Measurements from ENCODE around the gene DZIP1L. TPM values are rescaled to one million over a fixed set of nuclear protein-coding genes. Genes with fewer than 3 reads are reported as not detected.
A peak's percentile ranks its signal among the peaks of the same experiment; 100 is the strongest.

Gene DZIP1L
- total and polyA plus RNA-seq, 2 donors from 2014 or later: 2.9 to 22.3 TPM

DNA sequence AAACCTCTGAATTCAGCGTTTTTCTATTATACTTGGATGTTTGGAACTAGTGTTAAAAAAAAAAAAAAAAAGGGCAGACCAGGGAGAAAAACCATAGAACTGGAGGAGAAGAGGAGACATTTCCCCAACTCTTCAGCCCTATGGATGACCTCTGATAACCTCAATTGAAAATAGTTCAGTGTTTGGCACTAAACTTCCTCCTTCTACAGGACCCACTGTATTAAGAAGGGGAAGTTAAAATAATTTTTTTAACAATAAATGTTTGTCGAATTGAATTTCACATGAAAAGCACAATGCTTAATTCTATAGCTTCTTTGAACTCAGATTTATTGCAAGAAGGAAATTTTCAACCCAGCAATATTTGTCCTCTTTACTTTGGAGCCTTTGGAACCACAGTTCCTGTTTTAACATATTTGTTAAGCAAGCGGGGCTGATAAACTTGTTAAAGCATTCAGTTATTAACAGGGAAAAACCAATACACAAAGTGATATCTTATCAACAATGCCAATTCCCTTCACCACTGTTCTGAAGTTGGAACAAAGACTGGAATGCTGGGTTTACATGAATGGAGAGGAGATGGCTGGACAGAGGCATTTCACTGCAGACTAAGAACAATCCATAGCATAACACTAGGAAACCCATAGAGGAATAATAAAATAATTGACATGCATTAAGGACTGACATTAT is 19.9 kb upstream of the DZIP1L start:
- no peak overlapping the region for H3K9ac ChIP-seq (ENCODE audit: low read length in 3 of 3)
- H3K27me3 ChIP-seq (ENCODE audit: control insufficient read depth, insufficient read depth, low read length): no peaks in the 10 kb centered on the region
- DNase-seq: no peak
- intact Hi-C loops (cut with DNase I): no loop called here
- H3K9me3 ChIP-seq (ENCODE audit: control insufficient read depth in 2 of 3, insufficient read depth in 1 of 3, low read length in 3 of 3): no peaks in the 10 kb centered on the region
- H3K4me3 ChIP-seq (ENCODE audit: low read length in 3 of 3): no peak overlapping the region
- no peak for FAIRE-seq
- H3K4me1 ChIP-seq (ENCODE audit: control insufficient read depth in 2 of 3, insufficient read depth in 2 of 3, low read depth in 1 of 3, low read length in 3 of 3): no peaks in the 10 kb centered on the region
- TF ChIP-seq, protein P1, sequence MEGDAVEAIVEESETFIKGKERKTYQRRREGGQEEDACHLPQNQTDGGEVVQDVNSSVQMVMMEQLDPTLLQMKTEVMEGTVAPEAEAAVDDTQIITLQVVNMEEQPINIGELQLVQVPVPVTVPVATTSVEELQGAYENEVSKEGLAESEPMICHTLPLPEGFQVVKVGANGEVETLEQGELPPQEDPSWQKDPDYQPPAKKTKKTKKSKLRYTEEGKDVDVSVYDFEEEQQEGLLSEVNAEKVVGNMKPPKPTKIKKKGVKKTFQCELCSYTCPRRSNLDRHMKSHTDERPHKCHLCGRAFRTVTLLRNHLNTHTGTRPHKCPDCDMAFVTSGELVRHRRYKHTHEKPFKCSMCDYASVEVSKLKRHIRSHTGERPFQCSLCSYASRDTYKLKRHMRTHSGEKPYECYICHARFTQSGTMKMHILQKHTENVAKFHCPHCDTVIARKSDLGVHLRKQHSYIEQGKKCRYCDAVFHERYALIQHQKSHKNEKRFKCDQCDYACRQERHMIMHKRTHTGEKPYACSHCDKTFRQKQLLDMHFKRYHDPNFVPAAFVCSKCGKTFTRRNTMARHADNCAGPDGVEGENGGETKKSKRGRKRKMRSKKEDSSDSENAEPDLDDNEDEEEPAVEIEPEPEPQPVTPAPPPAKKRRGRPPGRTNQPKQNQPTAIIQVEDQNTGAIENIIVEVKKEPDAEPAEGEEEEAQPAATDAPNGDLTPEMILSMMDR (IDR thresholded peaks at IDR 0.05; ENCODE audit: borderline replicate concordance, extremely low read depth, insufficient read depth): no peak
- H3K36me3 ChIP-seq (ENCODE audit: control insufficient read depth in 2 of 3, insufficient read depth in 3 of 3, low read length in 3 of 3): no peaks in the 10 kb centered on the region
- H3K27ac ChIP-seq (ENCODE audit: low read depth in 2 of 2, low read length in 2 of 2): no peak overlapping the region

DNA sequence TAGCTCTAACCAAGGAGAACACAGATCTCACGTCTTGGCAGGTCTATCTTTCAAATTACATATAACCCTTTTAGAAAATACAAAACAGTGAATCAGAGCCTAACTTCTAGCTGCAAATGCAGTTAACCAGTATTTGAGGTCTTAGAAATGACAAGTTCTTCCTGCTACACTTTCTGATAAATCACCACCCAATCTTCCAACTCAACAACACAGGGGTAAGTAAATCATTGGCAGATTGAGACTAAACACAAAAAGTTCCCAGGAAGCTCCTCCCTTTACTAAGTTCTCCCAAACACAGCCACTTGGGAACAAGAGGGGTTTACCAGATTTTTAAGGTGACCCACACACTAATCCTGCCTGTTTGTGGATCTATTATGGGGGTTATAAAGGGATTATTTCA is 16.8 kb upstream of the DZIP1L start, which contains the start of gene A4GNT:
TSS of gene A4GNT (minus strand) at position 152 of the 400 bp plus-strand sequence. CDS start 1,134 bp downstream, outside the sequence.
- Histone ChIP-seq H3K9ac (ENCODE audit: low read length in 3 of 3) (no peak within 1 kb of the TSS), H3K9me3 (ENCODE audit: control insufficient read depth in 2 of 3, insufficient read depth in 1 of 3, low read length in 3 of 3) (no peaks in the 10 kb centered on the region), H3K36me3 (ENCODE audit: control insufficient read depth in 2 of 3, insufficient read depth in 3 of 3, low read length in 3 of 3) (no peaks in the 10 kb centered on the region), H3K4me1 (ENCODE audit: control insufficient read depth in 2 of 3, insufficient read depth in 2 of 3, low read depth in 1 of 3, low read length in 3 of 3) (no peaks in the 10 kb centered on the region), H3K27me3 (ENCODE audit: control insufficient read depth, insufficient read depth, low read length) (no peaks in the 10 kb centered on the region), H3K4me3 (ENCODE audit: low read length in 3 of 3) (no peak within 1 kb of the TSS), H3K27ac (ENCODE audit: low read depth in 2 of 2, low read length in 2 of 2) (no peak within 1 kb of the TSS)
- FAIRE-seq: no peak
- TF ChIP-seq, protein P1 (IDR thresholded peaks at IDR 0.05; ENCODE audit: borderline replicate concordance, extremely low read depth, insufficient read depth): no peak
- intact Hi-C loops (cut with DNase I): no loop called here
- peak in 2 of 5 donors; percentile 17 to 26 for DNase-seq

DNA sequence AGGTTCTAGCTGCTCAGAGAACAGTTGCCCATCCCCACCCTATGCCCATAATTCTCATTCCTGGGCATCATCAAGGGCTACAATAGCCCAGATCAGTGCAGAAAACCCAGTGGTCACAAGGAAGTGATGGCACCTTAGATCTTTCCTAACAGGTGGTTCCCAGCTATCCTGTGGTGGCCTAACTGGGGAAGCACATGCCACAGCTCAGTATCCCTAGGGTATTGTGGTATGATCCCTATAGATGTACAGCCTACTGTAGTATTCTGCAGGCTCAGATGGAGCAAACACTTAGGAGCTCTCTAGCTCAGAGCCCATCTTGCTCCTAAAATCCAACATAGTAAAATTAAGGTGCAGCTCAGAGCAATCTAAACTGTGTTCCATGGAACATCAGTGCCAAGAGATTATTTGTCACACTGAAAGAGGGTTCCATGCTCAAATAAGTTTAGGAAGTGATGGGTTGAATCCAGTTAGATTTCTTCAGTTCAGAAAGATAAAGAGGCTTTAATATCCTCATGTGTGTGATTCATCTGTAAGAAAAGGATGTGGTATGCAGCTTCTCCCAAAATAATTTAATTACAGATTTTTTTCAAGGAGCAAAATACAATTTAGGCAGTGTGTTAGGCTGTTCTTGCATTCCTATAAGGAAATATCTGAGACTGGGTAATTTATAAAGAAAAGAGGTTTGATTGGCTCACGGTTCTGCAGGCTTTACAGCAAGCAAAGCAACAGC is 12.4 kb upstream of the DZIP1L start:
- H3K4me3 ChIP-seq (ENCODE audit: low read length in 3 of 3): no peak overlapping the region
- TF ChIP-seq, protein P1 (IDR thresholded peaks at IDR 0.05; ENCODE audit: borderline replicate concordance, extremely low read depth, insufficient read depth): no peak
- peaks cover 0 to 6% (median 0%) of the 10 kb centered on the region in 3 donors for H3K9me3 ChIP-seq (ENCODE audit: control insufficient read depth in 2 of 3, insufficient read depth in 1 of 3, low read length in 3 of 3)
- peaks cover 0 to 6% (median 0%) of the 10 kb centered on the region in 3 donors for H3K4me1 ChIP-seq (ENCODE audit: control insufficient read depth in 2 of 3, insufficient read depth in 2 of 3, low read depth in 1 of 3, low read length in 3 of 3)
- H3K36me3 ChIP-seq (ENCODE audit: control insufficient read depth in 2 of 3, insufficient read depth in 3 of 3, low read length in 3 of 3): no peaks in the 10 kb centered on the region
- no peak overlapping the region for H3K9ac ChIP-seq (ENCODE audit: low read length in 3 of 3)
- H3K27me3 ChIP-seq (ENCODE audit: control insufficient read depth, insufficient read depth, low read length): no peaks in the 10 kb centered on the region
- FAIRE-seq: no peak
- no peak for DNase-seq
- intact Hi-C loops (cut with DNase I): no loop called here
- no peak overlapping the region for H3K27ac ChIP-seq (ENCODE audit: low read depth in 2 of 2, low read length in 2 of 2)
